HEK293 (cell line): ENCODE measurements around the gene PDE9A.

Experiments used
- CTCF ChIA-PET: fragments of 350-600 bp; formaldehyde crosslinking; extraction: SDS; loops from one replicate; lab custom pipeline; 2021; ENCODE audit warnings: antibody characterized with exemption; lab: Yijun Ruan, JAX
- POLR2A ChIA-PET: fragments of 300-600 bp; formaldehyde crosslinking; extraction: SDS; loops from one replicate; lab custom pipeline; 2020; ENCODE audit warnings: antibody characterized with exemption, inconsistent platforms; lab: Yijun Ruan, JAX
- H3K27ac ChIP-seq: fragments of 200-500 bp; sonication (Bioruptor generic); 2 replicates; pipeline ENCODE4 v1.5.1; 2014; ENCODE audit warnings: low read depth, low read length, control low read depth, inconsistent platforms; ENCODE audit errors: extremely low read depth
- H3K36me3 ChIP-seq, 2 experiments: fragments of 200-500 bp in 1 of 2; sonication (Bioruptor generic) in 1 of 2; 1 replicate in 1 of 2; 2 replicates in 1 of 2; pipeline ENCODE4 v1.5.1; 2014 to 2017; ENCODE audit warnings: inconsistent platforms in 2 of 2, low read length in 2 of 2; ENCODE audit not compliant: control insufficient read depth in 2 of 2, insufficient read depth in 1 of 2
- H3K4me1 ChIP-seq: fragments of 200-500 bp; sonication (Bioruptor generic); 2 replicates; pipeline ENCODE4 v1.5.1; 2014; ENCODE audit warnings: mild to moderate bottlenecking, low read length, inconsistent platforms; ENCODE audit not compliant: control insufficient read depth, insufficient read depth
- H3K4me3 ChIP-seq: 2 replicates; pipeline ENCODE4 v1.5.1; 2011; ENCODE audit warnings: low read depth, mild to moderate bottlenecking, control low read depth, low read length, moderate library complexity
- H3K9me3 ChIP-seq: fragments of 200-500 bp; sonication (Bioruptor generic); 2 replicates; pipeline ENCODE4 v1.5.1; 2014; ENCODE audit warnings: low read depth, low read length, inconsistent platforms; ENCODE audit not compliant: control insufficient read depth, insufficient read depth
- INSM2 ChIP-seq: fragments of 450-650 bp; formaldehyde crosslinking; IDR thresholded peaks from 2 replicates; pipeline ENCODE4 v1.5.1; 2016; ENCODE audit warnings: missing biosample characterization, missing genetic modification characterization
- ZBTB6 ChIP-seq: fragments of 450-650 bp; formaldehyde crosslinking; IDR thresholded peaks from 2 replicates; pipeline ENCODE4 v1.5.1; 2017; ENCODE audit warnings: missing biosample characterization, missing genetic modification characterization
- ZBTB8A ChIP-seq: fragments of 450-650 bp; formaldehyde crosslinking; IDR thresholded peaks from 2 replicates; pipeline ENCODE4 v1.5.1; 2016; ENCODE audit warnings: missing biosample characterization, missing genetic modification characterization
- ZEB2 ChIP-seq: fragments of 450-650 bp; formaldehyde crosslinking; IDR thresholded peaks from 2 replicates; pipeline ENCODE4 v1.5.1; 2016; ENCODE audit warnings: missing biosample characterization, missing genetic modification characterization
- ZFP3 ChIP-seq: fragments of 450-650 bp; formaldehyde crosslinking; IDR thresholded peaks from 2 replicates; pipeline ENCODE4 v1.5.1; 2016; ENCODE audit warnings: low read depth, missing biosample characterization, missing genetic modification characterization
- ZNF132 ChIP-seq: fragments of 450-650 bp; formaldehyde crosslinking; IDR thresholded peaks from 2 replicates; pipeline ENCODE4 v1.5.1; 2017; ENCODE audit warnings: missing biosample characterization, missing genetic modification characterization, borderline replicate concordance
- ZNF302 ChIP-seq: fragments of 450-650 bp; formaldehyde crosslinking; IDR thresholded peaks from 2 replicates; pipeline ENCODE4 v1.5.1; 2016; ENCODE audit warnings: missing biosample characterization, missing genetic modification characterization, low read depth
- ZNF501 ChIP-seq: fragments of 450-650 bp; formaldehyde crosslinking; IDR thresholded peaks from 2 replicates; pipeline ENCODE4 v1.5.1; 2016; ENCODE audit warnings: missing biosample characterization, missing genetic modification characterization
- ZNF521 ChIP-seq: fragments of 450-650 bp; formaldehyde crosslinking; IDR thresholded peaks from 2 replicates; pipeline ENCODE4 v1.5.1; 2017; ENCODE audit warnings: missing biosample characterization, mild to moderate bottlenecking, missing genetic modification characterization
- ZNF529 ChIP-seq: fragments of 450-650 bp; formaldehyde crosslinking; IDR thresholded peaks from 2 replicates; pipeline ENCODE4 v1.5.1; 2017; ENCODE audit warnings: missing genetic modification characterization, missing biosample characterization; ENCODE audit not compliant: insufficient replicate concordance
- ZNF558 ChIP-seq: fragments of 450-650 bp; formaldehyde crosslinking; IDR thresholded peaks from 2 replicates; pipeline ENCODE4 v1.5.1; 2016; ENCODE audit warnings: missing biosample characterization, missing genetic modification characterization
- ZNF580 ChIP-seq: fragments of 450-650 bp; formaldehyde crosslinking; IDR thresholded peaks from 2 replicates; pipeline ENCODE4 v1.5.1; 2016; ENCODE audit warnings: missing biosample characterization, missing genetic modification characterization
- ZNF585B ChIP-seq: fragments of 450-650 bp; formaldehyde crosslinking; IDR thresholded peaks from 2 replicates; pipeline ENCODE4 v1.5.1; 2016; ENCODE audit warnings: missing biosample characterization, missing genetic modification characterization
- ZNF596 ChIP-seq: fragments of 450-650 bp; IDR thresholded peaks from 2 replicates; pipeline ENCODE4 v1.5.0; 2018; ENCODE audit warnings: missing biosample characterization, mild to moderate bottlenecking, missing genetic modification characterization, moderate library complexity
- ZNF747 ChIP-seq: fragments of 450-650 bp; formaldehyde crosslinking; IDR thresholded peaks from 2 replicates; pipeline ENCODE4 v1.5.1; 2016; ENCODE audit warnings: missing biosample characterization, missing genetic modification characterization
- ZSCAN18 ChIP-seq: fragments of 450-650 bp; formaldehyde crosslinking; IDR thresholded peaks from 2 replicates; pipeline ENCODE4 v1.5.1; 2016; ENCODE audit warnings: missing biosample characterization, missing genetic modification characterization
- ZXDB ChIP-seq: fragments of 450-650 bp; formaldehyde crosslinking; IDR thresholded peaks from 2 replicates; pipeline ENCODE4 v1.5.1; 2016; ENCODE audit warnings: missing biosample characterization, missing genetic modification characterization
- TF ChIP-seq, protein P1 (sequence below): fragments of 450-650 bp; formaldehyde crosslinking; IDR thresholded peaks from 2 replicates; pipeline ENCODE4 v1.5.1; 2016; ENCODE audit warnings: missing biosample characterization, missing genetic modification characterization

The PDE9A gene

DNA sequence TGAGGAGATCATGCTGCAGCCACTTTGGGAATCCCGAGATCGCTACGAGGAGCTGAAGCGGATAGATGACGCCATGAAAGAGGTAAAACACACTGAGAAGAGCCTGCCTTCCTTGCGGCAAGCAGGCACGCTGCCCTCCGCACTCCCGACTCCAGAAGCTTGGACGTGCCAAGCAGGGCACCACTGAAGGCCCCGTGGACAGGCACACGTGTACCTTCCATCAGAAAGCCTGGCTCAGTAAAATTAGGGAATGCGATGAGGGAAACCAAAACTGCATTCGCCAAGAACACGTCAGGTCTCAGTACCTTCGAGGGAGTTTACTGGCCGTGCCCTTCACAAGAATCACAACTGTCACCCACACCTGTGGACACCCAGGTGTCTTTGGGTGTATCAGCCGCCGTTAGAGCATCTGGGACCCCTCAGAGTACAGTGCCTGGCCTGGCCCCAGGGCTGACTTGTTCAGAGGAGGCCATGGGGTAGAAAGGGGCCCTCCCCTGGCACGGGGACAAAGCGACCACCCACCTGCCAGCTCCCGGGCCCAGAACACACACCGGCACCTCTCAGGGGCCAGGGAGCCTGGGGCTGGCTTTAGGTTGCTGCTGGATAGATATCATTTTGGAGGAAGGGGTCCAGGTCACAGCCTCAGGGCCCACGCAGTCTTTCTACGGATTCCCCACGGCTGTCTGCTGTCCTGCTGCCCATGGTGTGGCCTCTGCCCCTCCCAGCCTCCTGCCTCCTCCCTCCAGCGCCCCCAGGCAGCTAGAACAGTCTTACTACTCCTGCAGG lies 117.5 kb downstream of the PDE9A start:
- no peak overlapping the region for H3K27ac ChIP-seq
- no peaks in the 10 kb centered on the region for H3K9me3 ChIP-seq
- ChIA-PET CTCF (no interaction called here), POLR2A (interaction anchor here (0.6 kb wide), 1 partner anchor 371 kb away, joined by 4 read pairs; no protein-coding TSS in a partner anchor)
- TF ChIP-seq ZNF596 (no peak), ZFP3 (tag by site-specific recombination) (no peak), ZNF302 (tag by site-specific recombination) (no peak), INSM2 (no peak), ZNF529 (tag by site-specific recombination) (no peak)
- H3K4me3 ChIP-seq = no peak overlapping the region
- H3K36me3 ChIP-seq = peaks cover 7 to 63% of the 10 kb centered on the region in 2 experiments; a peak in 2 of 3 replicates
- H3K4me1 ChIP-seq = no peaks in the 10 kb centered on the region

DNA sequence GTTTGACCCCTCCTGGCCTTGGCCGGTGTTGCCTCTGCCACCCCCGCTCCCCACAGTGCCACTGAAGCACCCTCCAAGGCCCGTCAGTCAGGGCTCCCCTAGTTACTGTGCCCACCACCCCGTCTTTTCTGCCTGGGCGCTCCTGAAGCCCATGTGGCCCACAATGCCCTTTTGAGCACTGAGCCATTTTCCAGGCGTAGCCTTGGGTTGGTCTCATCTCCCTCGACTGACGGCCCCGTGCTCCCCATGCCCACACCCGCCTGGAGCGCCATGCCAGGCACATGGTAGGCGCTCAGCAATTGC lies 118.0 kb downstream of the PDE9A start:
- no peaks in the 10 kb centered on the region for H3K4me1 ChIP-seq
- ChIA-PET CTCF (no interaction called here), POLR2A (no interaction called here)
- no peaks in the 10 kb centered on the region for H3K9me3 ChIP-seq
- H3K36me3 ChIP-seq = peaks cover 7 to 61% of the 10 kb centered on the region in 2 experiments; a peak in 2 of 3 replicates
- no peak overlapping the region for H3K4me3 ChIP-seq
- no peak for TF ChIP-seq ZEB2 (tag by site-specific recombination)
- no peak for TF ChIP-seq ZNF501 (tag by site-specific recombination)
- no peak for TF ChIP-seq ZNF585B (tag by site-specific recombination)
- no peak for TF ChIP-seq ZNF558 (tag by site-specific recombination)
- no peak for TF ChIP-seq ZXDB (tag by site-specific recombination)
- TF ChIP-seq ZBTB6 (tag by site-specific recombination) = no peak
- no peak for TF ChIP-seq ZSCAN18 (tag by site-specific recombination)
- TF ChIP-seq ZBTB8A = no peak
- TF ChIP-seq, protein P1, sequence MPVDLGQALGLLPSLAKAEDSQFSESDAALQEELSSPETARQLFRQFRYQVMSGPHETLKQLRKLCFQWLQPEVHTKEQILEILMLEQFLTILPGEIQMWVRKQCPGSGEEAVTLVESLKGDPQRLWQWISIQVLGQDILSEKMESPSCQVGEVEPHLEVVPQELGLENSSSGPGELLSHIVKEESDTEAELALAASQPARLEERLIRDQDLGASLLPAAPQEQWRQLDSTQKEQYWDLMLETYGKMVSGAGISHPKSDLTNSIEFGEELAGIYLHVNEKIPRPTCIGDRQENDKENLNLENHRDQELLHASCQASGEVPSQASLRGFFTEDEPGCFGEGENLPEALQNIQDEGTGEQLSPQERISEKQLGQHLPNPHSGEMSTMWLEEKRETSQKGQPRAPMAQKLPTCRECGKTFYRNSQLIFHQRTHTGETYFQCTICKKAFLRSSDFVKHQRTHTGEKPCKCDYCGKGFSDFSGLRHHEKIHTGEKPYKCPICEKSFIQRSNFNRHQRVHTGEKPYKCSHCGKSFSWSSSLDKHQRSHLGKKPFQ (tag by site-specific recombination) = no peak
- TF ChIP-seq ZNF132 = no peak
- no peak for TF ChIP-seq ZNF521
- TF ChIP-seq ZNF580 = no peak
- TF ChIP-seq ZNF747 (tag by site-specific recombination) = no peak
- H3K27ac ChIP-seq = no peak overlapping the region
